IMR-90 (cell line): ENCODE results near the gene HSD3B2. TPM values are rescaled to one million over a fixed set of nuclear protein-coding genes. Genes with fewer than 3 reads are reported as not detected.

Experiments used
- ATAC-seq: fragments of 200-7000 bp; cut with Tn5 transposase; 2 replicates; pipeline ENCODE4 v1.9.1; 2020; ENCODE audit warnings: low read depth, mild to moderate bottlenecking, moderate library complexity
- BruUV-seq: library from RNA; stranded (reverse); fragments of 400-500 nt; replicated peaks from 2 replicates; lab custom pipeline; 2021; lab: Mats Ljungman, UMichigan
- CTCF ChIA-PET: fragments of 300-600 bp; formaldehyde crosslinking; extraction: SDS; loops from one replicate; lab custom pipeline; 2021; ENCODE audit warnings: antibody characterized with exemption; lab: Yijun Ruan, JAX
- POLR2A ChIA-PET: fragments of 300-600 bp; sonication (Branson Sonifier 250); formaldehyde crosslinking; loops from one replicate; lab custom pipeline; 2022; ENCODE audit warnings: antibody characterized with exemption; ENCODE audit not compliant: unreplicated experiment; lab: Charles Lee
- DNase-seq: peaks from one replicate; pipeline ENCODE4 v3.0.0; 2013
- H2AFZ ChIP-seq: replicated peaks from 2 replicates; pipeline ENCODE3; 2013; ENCODE audit warnings: low read length, mild to moderate bottlenecking; ENCODE audit not compliant: poor library complexity
- H2AK5ac ChIP-seq: 2 replicates; pipeline ENCODE4 v1.6.1; 2013; ENCODE audit warnings: low read depth, low read length, inconsistent platforms
- H2AK9ac ChIP-seq: replicated peaks from 2 replicates; pipeline ENCODE3; 2013; ENCODE audit warnings: mild to moderate bottlenecking, low read depth, low read length, moderate library complexity; ENCODE audit not compliant: poor library complexity
- H2BK120ac ChIP-seq: 2 replicates; pipeline ENCODE4 v1.6.1; 2013; ENCODE audit warnings: low read depth, low read length, inconsistent platforms
- H2BK15ac ChIP-seq: 3 replicates; pipeline ENCODE4 v1.6.1; 2013; ENCODE audit warnings: low read depth, low read length, inconsistent platforms
- H2BK20ac ChIP-seq: 2 replicates; pipeline ENCODE4 v1.6.1; 2013; ENCODE audit warnings: low read depth, mild to moderate bottlenecking, inconsistent platforms, low read length, moderate library complexity
- H2BK5ac ChIP-seq: 2 replicates; pipeline ENCODE4 v1.6.1; 2013; ENCODE audit warnings: mild to moderate bottlenecking, low read depth, low read length, inconsistent platforms; ENCODE audit not compliant: poor library complexity, severe bottlenecking
- H3K14ac ChIP-seq: replicated peaks from 2 replicates; pipeline ENCODE4 v1.6.1; 2013; ENCODE audit warnings: low read depth, low read length, inconsistent platforms
- H3K18ac ChIP-seq: 2 replicates; pipeline ENCODE4 v1.6.1; 2013; ENCODE audit warnings: low read depth, low read length, control low read depth
- H3K23ac ChIP-seq: 2 replicates; pipeline ENCODE4 v1.6.1; 2013; ENCODE audit warnings: low read depth, low read length, inconsistent platforms
- H3K27ac ChIP-seq: 2 replicates; pipeline ENCODE4 v1.5.1; 2013; ENCODE audit warnings: mild to moderate bottlenecking, control low read depth, low read length; ENCODE audit not compliant: insufficient read depth
- H3K27me3 ChIP-seq: 2 replicates; pipeline ENCODE4 v1.6.1; 2013; ENCODE audit warnings: low read length; ENCODE audit not compliant: control insufficient read depth, insufficient read depth
- H3K36me3 ChIP-seq: 2 replicates; pipeline ENCODE4 v1.6.1; 2013; ENCODE audit warnings: low read length, mixed read lengths; ENCODE audit not compliant: control insufficient read depth, insufficient read depth
- H3K4ac ChIP-seq: 2 replicates; pipeline ENCODE4 v1.6.1; 2013; ENCODE audit warnings: low read depth, low read length, inconsistent platforms
- H3K4me1 ChIP-seq: 2 replicates; pipeline ENCODE4 v1.6.1; 2013; ENCODE audit warnings: low read length, mixed read lengths; ENCODE audit not compliant: control insufficient read depth, insufficient read depth
- H3K4me2 ChIP-seq: 2 replicates; pipeline ENCODE4 v1.6.1; 2013; ENCODE audit warnings: low read depth, mild to moderate bottlenecking, control low read depth, low read length, moderate library complexity
- H3K4me3 ChIP-seq: 2 replicates; pipeline ENCODE4 v1.5.1; 2013; ENCODE audit warnings: low read depth, mild to moderate bottlenecking, control low read depth, low read length, moderate library complexity; ENCODE audit not compliant: insufficient read depth
- H3K56ac ChIP-seq: 2 replicates; pipeline ENCODE4 v1.6.1; 2013; ENCODE audit warnings: low read length, inconsistent platforms; ENCODE audit not compliant: insufficient read depth; ENCODE audit errors: extremely low read depth
- H3K79me1 ChIP-seq, 2 experiments: 2 replicates each; pipeline ENCODE4 v1.6.1; 2013; ENCODE audit warnings: low read length in 2 of 2, inconsistent platforms in 1 of 2, low read depth in 1 of 2
- H3K9ac ChIP-seq: 2 replicates; pipeline ENCODE4 v1.6.1; 2013; ENCODE audit warnings: low read depth, low read length, control low read depth
- H3K9me1 ChIP-seq: 2 replicates; pipeline ENCODE4 v1.6.1; 2013; ENCODE audit warnings: low read length, inconsistent platforms; ENCODE audit not compliant: insufficient read depth
- H3K9me3 ChIP-seq: 2 replicates; pipeline ENCODE4 v1.6.1; 2013; ENCODE audit warnings: low read length; ENCODE audit not compliant: control insufficient read depth, insufficient read depth
- H4K20me1 ChIP-seq: 2 replicates; pipeline ENCODE4 v1.6.1; 2013; ENCODE audit warnings: low read length, inconsistent platforms; ENCODE audit not compliant: insufficient read depth
- H4K5ac ChIP-seq: 2 replicates; pipeline ENCODE4 v1.6.1; 2013; ENCODE audit warnings: mild to moderate bottlenecking, low read depth, low read length, control low read depth
- H4K8ac ChIP-seq, 2 experiments: 2 replicates each; pipeline ENCODE4 v1.6.1; 2013; ENCODE audit warnings: low read depth in 2 of 2, low read length in 2 of 2, control low read depth in 1 of 2, inconsistent platforms in 1 of 2
- H4K91ac ChIP-seq: 2 replicates; pipeline ENCODE4 v1.6.1; 2013; ENCODE audit warnings: low read depth, low read length, inconsistent platforms; ENCODE audit not compliant: insufficient read depth
- BHLHE40 ChIP-seq: fragments of 150-350 bp; IDR thresholded peaks from 2 replicates; pipeline ENCODE4 v1.6.1; 2016; ENCODE audit warnings: mild to moderate bottlenecking, low read depth, low read length
- CHD1 ChIP-seq: IDR thresholded peaks from 2 replicates; pipeline ENCODE4 v1.6.1; 2012; ENCODE audit warnings: low read depth, low read length, improper control_type of control experiment
- FOS ChIP-seq: fragments of 150-350 bp; IDR thresholded peaks from 2 replicates; pipeline ENCODE4 v1.6.1; 2016; ENCODE audit warnings: low read depth, low read length
- MAZ ChIP-seq: IDR thresholded peaks from 2 replicates; pipeline ENCODE4 v1.6.1; 2012; ENCODE audit warnings: low read depth, mild to moderate bottlenecking, low read length, improper control_type of control experiment, moderate library complexity, borderline replicate concordance
- MXI1 ChIP-seq: IDR thresholded peaks from 2 replicates; pipeline ENCODE4 v1.6.1; 2012; ENCODE audit warnings: low read depth, mild to moderate bottlenecking, low read length, moderate library complexity, borderline replicate concordance
- NFE2L2 ChIP-seq: fragments of 150-350 bp; IDR thresholded peaks from 2 replicates; pipeline ENCODE4 v1.6.1; 2016; ENCODE audit warnings: low read depth, mild to moderate bottlenecking, low read length
- RCOR1 ChIP-seq: IDR thresholded peaks from 2 replicates; pipeline ENCODE4 v1.6.1; 2012; ENCODE audit warnings: mild to moderate bottlenecking, low read length, improper control_type of control experiment; ENCODE audit not compliant: insufficient replicate concordance
- WGBS, 2 experiments: methylation state at CpG; one replicate each; pipeline versions ENCODE4 v1.1.5 to v1.1.7; 2013; ENCODE audit warnings: missing lambda C conversion rate in 2 of 2; ENCODE audit not compliant: insufficient read length in 1 of 2; ENCODE audit errors: extremely low coverage in 2 of 2; 5-methylcytosine and 5-hydroxymethylcytosine counted together
- dilution Hi-C: fragments of 300-500 bp; cut with HindIII; formaldehyde crosslinking; loops from one replicate; pipeline ENCODE4 v1.14.3; 2018; ENCODE audit warnings: low sequenced_read_pairs; ENCODE audit not compliant: unreplicated experiment
- in situ Hi-C: fragments of 300-500 bp; cut with MboI; formaldehyde crosslinking; loops from 3 replicates; pipeline ENCODE4 v1.14.3; 2019; ENCODE audit warnings: low sequenced_read_pairs, inconsistent platforms, mixed read lengths
- intact Hi-C: fragments of 100-400 bp; cut with micrococcal nuclease; formaldehyde crosslinking; loops from 2 replicates; pipeline ENCODE4 v1.10.0; 2022
- polyA plus RNA-seq, 3 experiments: library from polyadenylated mRNA; depleted of rRNA; stranded (reverse); fragments of >200 nt; gene quantifications; 2 replicates each; pipeline ENCODE4 v1.2.3, GENCODE V29; 2012; ENCODE audit warnings: low replicate concordance in 1 of 3
- total RNA-seq: library from RNA; depleted of rRNA; stranded (reverse); fragments of >200 nt; gene quantifications from 2 replicates; pipeline ENCODE4 v1.2.3, GENCODE V29; 2012
- TF ChIP-seq, protein P1 (sequence below): fragments of 150-350 bp; IDR thresholded peaks from 2 replicates; pipeline ENCODE4 v1.6.1; 2016; ENCODE audit warnings: low read depth, mild to moderate bottlenecking, low read length, moderate library complexity, borderline replicate concordance

HSD3B2 gene
- total and polyA plus RNA-seq, 2 of the 4 experiments (the other 2 are of a cell fraction): not detected

DNA sequence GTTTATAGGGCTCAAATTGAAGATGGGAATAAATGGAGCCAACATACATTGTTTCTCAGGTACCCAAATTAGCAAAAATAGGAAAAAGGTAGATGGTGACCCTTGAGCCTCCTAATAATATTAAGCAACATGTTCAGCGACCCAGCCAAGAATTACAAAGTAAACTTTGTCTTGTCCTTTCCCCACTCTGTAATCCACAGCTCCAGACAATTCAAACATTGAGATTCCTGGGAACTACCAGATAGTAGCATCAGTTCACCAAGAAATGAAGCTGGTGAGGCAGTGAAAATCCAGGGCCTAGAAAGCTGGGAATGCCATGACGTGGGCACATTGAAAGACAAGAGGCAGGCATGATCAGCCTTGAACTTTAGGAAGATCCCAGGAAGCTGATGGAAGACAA is 34.6 kb upstream of the HSD3B2 start:
- Histone ChIP-seq H3K18ac (no peak overlapping the region), H3K4ac (no peak overlapping the region), H4K20me1 (no peaks in the 10 kb centered on the region), H3K56ac (no peak overlapping the region), H4K91ac (no peak overlapping the region), H3K79me1 (no peaks in the 10 kb centered on the region), H3K9me3 (no peaks in the 10 kb centered on the region), H3K4me3 (no peak overlapping the region), H2BK20ac (no peak overlapping the region), H2BK15ac (no peak overlapping the region), H3K27ac (no peak overlapping the region), H4K8ac (no peak overlapping the region), H2AK5ac (no peak overlapping the region), H3K4me1 (no peaks in the 10 kb centered on the region), H3K23ac (no peak overlapping the region), H3K14ac (no peak overlapping the region), H3K9ac (no peak overlapping the region), H2BK120ac (no peak overlapping the region), H3K36me3 (no peaks in the 10 kb centered on the region), H2AFZ (no peak overlapping the region), H3K4me2 (no peak overlapping the region), H3K27me3 (no peaks in the 10 kb centered on the region), H2BK5ac (no peak overlapping the region), H3K9me1 (peaks cover 2% of the 10 kb centered on the region; the same call in 1 of the 2 replicates), H2AK9ac (no peak overlapping the region), H4K5ac (no peak overlapping the region)
- DNase-seq (no peak), ATAC-seq (no peak)
- no TSS peak for BruUV-seq
- no peak for TF ChIP-seq BHLHE40
- no peak for TF ChIP-seq CHD1
- no peak for TF ChIP-seq MXI1
- TF ChIP-seq, protein P1, sequence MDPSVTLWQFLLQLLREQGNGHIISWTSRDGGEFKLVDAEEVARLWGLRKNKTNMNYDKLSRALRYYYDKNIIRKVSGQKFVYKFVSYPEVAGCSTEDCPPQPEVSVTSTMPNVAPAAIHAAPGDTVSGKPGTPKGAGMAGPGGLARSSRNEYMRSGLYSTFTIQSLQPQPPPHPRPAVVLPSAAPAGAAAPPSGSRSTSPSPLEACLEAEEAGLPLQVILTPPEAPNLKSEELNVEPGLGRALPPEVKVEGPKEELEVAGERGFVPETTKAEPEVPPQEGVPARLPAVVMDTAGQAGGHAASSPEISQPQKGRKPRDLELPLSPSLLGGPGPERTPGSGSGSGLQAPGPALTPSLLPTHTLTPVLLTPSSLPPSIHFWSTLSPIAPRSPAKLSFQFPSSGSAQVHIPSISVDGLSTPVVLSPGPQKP: no peak
- no peak for TF ChIP-seq NFE2L2
- no peak for TF ChIP-seq RCOR1
- TF ChIP-seq FOS: no peak
- TF ChIP-seq MAZ: no peak
- CTCF ChIA-PET: no interaction called here
- intact Hi-C loops (no loop called here), in situ Hi-C loops (no loop called here), dilution Hi-C loops (no loop called here)
- WGBS, 2 experiments: no CpG with 5 or more reads among the region's 2 CpGs
- POLR2A ChIA-PET: no interaction called here
